Stimulated activated CD8-positive, alpha-beta memory T cell treated with anti-CD3 and anti-CD28 coated beads, Interleukin-15, amount 100 ng/mL, for 1 hour (primary cell): ENCODE data around the gene SIGLEC15.
"Not testable (repeated sequence)": the region's sequence is repeated elsewhere in the genome, so short reads cannot be mapped to it uniquely, and the experiment has no call there.

Experiments
- DNase-seq: peaks from one replicate; pipeline ENCODE4 v3.0.0-alpha.2; 2020; ENCODE audit warnings: low read depth

The SIGLEC15 gene

GRCh38 chr18:45844938-45845337, 19.5 kb downstream of the SIGLEC15 start:
- DNase-seq = no peak

GRCh38 chr18:45845410-45845809, 19.9 kb downstream of the SIGLEC15 start:
- no peak for DNase-seq

GRCh38 chr18:45847119-45847518, 21.6 kb downstream of the SIGLEC15 start:
- DNase-seq = no peak

- not testable (repeated sequence) for DNase-seq
Measured at GRCh38 chr18:45848643-45849042, 23.2 kb downstream of the SIGLEC15 start.

- no peak for DNase-seq
Measured at GRCh38 chr18:45849529-45849928, 24.1 kb downstream of the SIGLEC15 start.

GRCh38 chr18:45850021-45850420, 24.5 kb downstream of the SIGLEC15 start:
- no peak for DNase-seq

GRCh38 chr18:45851161-45851925, 25.9 kb downstream of the SIGLEC15 start:
- no peak for DNase-seq

GRCh38 chr18:45852631-45853030, 27.2 kb downstream of the SIGLEC15 start:
- no peak for DNase-seq

- no peak for DNase-seq
Measured at GRCh38 chr18:45854036-45854586, 28.6 kb downstream of the SIGLEC15 start.

- DNase-seq = no peak
Measured at GRCh38 chr18:45856531-45856930, 31.1 kb downstream of the SIGLEC15 start.

- no peak for DNase-seq
Measured at GRCh38 chr18:45859334-45859733, 33.9 kb downstream of the SIGLEC15 start.

- no peak for DNase-seq
Measured at GRCh38 chr18:45860492-45860891, 35.0 kb downstream of the SIGLEC15 start.

- DNase-seq = no peak
Measured at GRCh38 chr18:45860971-45861370, 35.5 kb downstream of the SIGLEC15 start.

- DNase-seq = no peak
Measured at GRCh38 chr18:45861926-45862325, 36.5 kb downstream of the SIGLEC15 start.

GRCh38 chr18:45863469-45863868, 38.0 kb downstream of the SIGLEC15 start:
- no peak for DNase-seq

- DNase-seq = no peak
Measured at GRCh38 chr18:45864081-45864480, 38.6 kb downstream of the SIGLEC15 start.

- no peak for DNase-seq
Measured at GRCh38 chr18:45865466-45865865, 40.0 kb downstream of the SIGLEC15 start.

- DNase-seq = no peak
Measured at GRCh38 chr18:45870419-45870818, 44.9 kb downstream of the SIGLEC15 start.

- DNase-seq = no peak
Measured at GRCh38 chr18:45871431-45872084, 46.1 kb downstream of the SIGLEC15 start.

GRCh38 chr18:45874491-45875184, 49.2 kb downstream of the SIGLEC15 start:
- DNase-seq = no peak

GRCh38 chr18:45876161-45876560, 50.7 kb downstream of the SIGLEC15 start:
- no peak for DNase-seq

GRCh38 chr18:45877403-45877802, 51.9 kb downstream of the SIGLEC15 start:
- no peak for DNase-seq
